ENCODE results near the gene CNN2. TPM values are rescaled to one million over a fixed set of nuclear protein-coding genes. Genes with fewer than 3 reads are reported as not detected.

CNN2 gene
- total and polyA plus RNA-seq, 2 of the 4 experiments (the other 2 are of a cell fraction) = 272 to 395 TPM

- no peak for TF ChIP-seq ELK1 (IDR thresholded peaks at IDR 0.05; ENCODE audit: borderline replicate concordance, low read depth, low read length)
- no peak for TF ChIP-seq RCOR1 (IDR thresholded peaks at IDR 0.05; ENCODE audit: insufficient replicate concordance, low read length)
- TF ChIP-seq FOS (IDR thresholded peaks at IDR 0.05; ENCODE audit: low read depth, low read length) = no peak
- TF ChIP-seq BHLHE40 (IDR thresholded peaks at IDR 0.05; ENCODE audit: low read depth, low read length) = no peak
- TF ChIP-seq CEBPB (IDR thresholded peaks at IDR 0.05; ENCODE audit: low read depth, low read length) = no peak
- TF ChIP-seq MAZ (IDR thresholded peaks at IDR 0.05; ENCODE audit: borderline replicate concordance, low read depth, low read length) = no peak
- TF ChIP-seq CTCF (conservative IDR thresholded peaks at IDR 0.05; ENCODE audit: low read depth, low read length) = no peak
- TF ChIP-seq RAD21 (IDR thresholded peaks at IDR 0.05; ENCODE audit: low read length) = no peak
- no peak for TF ChIP-seq SMC3 (IDR thresholded peaks at IDR 0.05; ENCODE audit: low read depth, low read length)
- no peak for TF ChIP-seq RFX5 (IDR thresholded peaks at IDR 0.05; ENCODE audit: low read depth, low read length)
- no peak for TF ChIP-seq POLR2A (IDR thresholded peaks at IDR 0.05; ENCODE audit: low read depth, low read length)
- TF ChIP-seq USF2 (IDR thresholded peaks at IDR 0.05; ENCODE audit: low read depth, low read length) = no peak
- Histone ChIP-seq H3K56ac (ENCODE audit: extremely low read depth, insufficient read depth, low read length) (no peak overlapping the region), H2BK20ac (ENCODE audit: low read depth, low read length) (no peak overlapping the region), H4K8ac (ENCODE audit: low read depth in 2 of 2, low read length in 2 of 2) (no peak overlapping the region), H3K14ac (replicated peaks; ENCODE audit: low read depth, low read length) (no peak overlapping the region), H3K4me1 (ENCODE audit: control insufficient read depth, insufficient read depth, low read length) (peaks cover 11% of the 10 kb centered on the region), H3K4ac (ENCODE audit: low read depth, low read length) (no peak overlapping the region), H4K20me1 (ENCODE audit: insufficient read depth, low read length) (no peaks in the 10 kb centered on the region), H2AK5ac (ENCODE audit: low read depth, low read length) (peak overlapping the region; percentile 50; the same call in 1 of the 2 replicates), H3K9ac (ENCODE audit: low read depth, low read length) (no peak overlapping the region), H3K36me3 (ENCODE audit: control insufficient read depth, insufficient read depth, low read length) (peaks cover 6% of the 10 kb centered on the region; the same call in 1 of the 2 replicates), H2AFZ (replicated peaks; ENCODE audit: low read length, poor library complexity) (no peak overlapping the region), H2BK120ac (ENCODE audit: low read depth, low read length) (no peak overlapping the region), H3K23ac (ENCODE audit: low read depth, low read length) (no peak overlapping the region), H3K4me3 (ENCODE audit: insufficient read depth, low read depth, low read length) (no peak overlapping the region), H3K4me2 (ENCODE audit: low read depth, low read length) (no peak overlapping the region), H2BK5ac (ENCODE audit: low read depth, low read length, poor library complexity, severe bottlenecking) (no peak overlapping the region), H3K79me1 (ENCODE audit: low read depth in 1 of 2, low read length in 2 of 2) (peaks cover 0 to 9% of the 10 kb centered on the region in 2 experiments; a peak in 2 of 4 replicates), H3K27ac (ENCODE audit: insufficient read depth, low read length) (no peak overlapping the region), H4K5ac (ENCODE audit: low read depth, low read length) (no peak overlapping the region), H3K9me1 (ENCODE audit: insufficient read depth, low read length) (no peaks in the 10 kb centered on the region), H4K91ac (ENCODE audit: insufficient read depth, low read depth, low read length) (no peak overlapping the region), H3K9me3 (ENCODE audit: control insufficient read depth, insufficient read depth, low read length) (no peaks in the 10 kb centered on the region), H2BK15ac (ENCODE audit: low read depth, low read length) (no peak overlapping the region), H2AK9ac (replicated peaks; ENCODE audit: low read depth, low read length, poor library complexity) (peak overlapping the region; percentile 82), H3K27me3 (ENCODE audit: control insufficient read depth, insufficient read depth, low read length) (no peaks in the 10 kb centered on the region), H3K18ac (ENCODE audit: low read depth, low read length) (no peak overlapping the region)
- no TSS peak for BruUV-seq (replicated peaks)
- intact Hi-C loops (cut with micrococcal nuclease) = no loop called here
- ChIA-PET CTCF (interaction anchor here (0.6 to 1.4 kb wide), 2 partner anchors 9 to 30 kb away, joined by 3 read pairs; no protein-coding TSS in a partner anchor), POLR2A (ENCODE audit: unreplicated experiment) (no interaction called here)
- in situ Hi-C loops (cut with MboI; ENCODE audit: low sequenced_read_pairs) = no loop called here
- ATAC-seq (ENCODE audit: low read depth) = no peak
- 71% methylated on average over 8 of the region's 19 CpGs; no CpG with 5 or more reads in 1 of the 2 experiments for WGBS, 2 experiments (ENCODE audit: extremely low coverage in 2 of 2, insufficient read length in 1 of 2)
- no peak for DNase-seq
- dilution Hi-C loops (cut with HindIII; ENCODE audit: low sequenced_read_pairs, unreplicated experiment) = no loop called here
Measured at GRCh38 chr19:979318-979741, 47.1 kb upstream of the CNN2 start.
